G401 (cell line): ENCODE data around the gene HOXA11. TPM values are rescaled to one million over a fixed set of nuclear protein-coding genes. Genes with fewer than 3 reads are reported as not detected.

ENCODE experiments used
- DNase-seq: peaks from one replicate; pipeline ENCODE4 v3.0.0-alpha.2; 2015; ENCODE audit warnings: low spot score
- in situ Hi-C: cut with HindIII; loops from 2 replicates; pipeline ENCODE4 v1.10.0; 2016; ENCODE audit warnings: low sequenced_read_pairs, mixed read lengths
- total RNA-seq: library from RNA; depleted of rRNA; stranded (reverse); fragments of >200 nt; shearing (Covaris generic); gene quantifications from 2 replicates; pipeline ENCODE4 v1.2.3, GENCODE V29; 2014

The HOXA11 gene
- total RNA-seq, 1 experiment from 2014 or later, result 9.3 TPM

- in situ Hi-C loops, result no loop called here
- peak; percentile 62 for DNase-seq
Observed at GRCh38 chr7:27196287-27196767, 11.3 kb upstream of the HOXA11 start.

GRCh38 chr7:27194686-27195379, 9.8 kb upstream of the HOXA11 start:
- no peak for DNase-seq
- in situ Hi-C loops, result no loop called here

- in situ Hi-C loops, result no loop called here
- no peak for DNase-seq
Observed at GRCh38 chr7:27194002-27194352, 8.9 kb upstream of the HOXA11 start.

GRCh38 chr7:27193335-27194001, 8.4 kb upstream of the HOXA11 start:
- in situ Hi-C loops, result no loop called here
- DNase-seq, result no peak

- DNase-seq, result no peak
- in situ Hi-C loops, result no loop called here
Observed at GRCh38 chr7:27192546-27193334, 7.7 kb upstream of the HOXA11 start.

GRCh38 chr7:27191833-27192545, 7.0 kb upstream of the HOXA11 start:
- DNase-seq, result no peak
- in situ Hi-C loops, result no loop called here

GRCh38 chr7:27191161-27191731, 6.2 kb upstream of the HOXA11 start:
- in situ Hi-C loops, result no loop called here
- DNase-seq, result no peak

- no peak for DNase-seq
- in situ Hi-C loops, result no loop called here
Observed at GRCh38 chr7:27189997-27190748, 5.1 kb upstream of the HOXA11 start.

GRCh38 chr7:27189295-27189996, 4.4 kb upstream of the HOXA11 start:
- in situ Hi-C loops, result no loop called here
- no peak for DNase-seq

- DNase-seq, result no peak
- in situ Hi-C loops, result no loop called here
Observed at GRCh38 chr7:27188386-27189294, 3.6 kb upstream of the HOXA11 start.

- DNase-seq, result no peak
- in situ Hi-C loops, result no loop called here
Observed at GRCh38 chr7:27187475-27188385, 2.7 kb upstream of the HOXA11 start.

- no peak for DNase-seq
- in situ Hi-C loops, result no loop called here
Observed at GRCh38 chr7:27186668-27187474, 1.8 kb upstream of the HOXA11 start.

GRCh38 chr7:27185854-27186667, 1.0 kb upstream of the HOXA11 start:
- no peak for DNase-seq
- in situ Hi-C loops, result no loop called here

- DNase-seq, result no peak
- in situ Hi-C loops, result no loop called here
Observed at GRCh38 chr7:27184337-27185012, 557 bp downstream of the HOXA11 start.
